ENCODE results near the gene CEP68.

The CEP68 gene

GRCh38 chr2:65072181-65072970, 16.2 kb downstream of the CEP68 start:
- H2AFZ ChIP-seq (ENCODE audit: low read depth), result no peak overlapping the region
- no peaks in the 10 kb centered on the region for H4K20me1 ChIP-seq (ENCODE audit: insufficient read depth)
- H3K27ac ChIP-seq, result no peak overlapping the region
- H3K4me1 ChIP-seq (ENCODE audit: low read depth, poor library complexity, severe bottlenecking), result peaks cover 6% of the 10 kb centered on the region
- H3K27me3 ChIP-seq (ENCODE audit: insufficient read depth, low read depth), result no peaks in the 10 kb centered on the region
- no peak overlapping the region for H3K9ac ChIP-seq
- no peak for TF ChIP-seq CTCF (conservative IDR thresholded peaks at IDR 0.05; ENCODE audit: low read depth, low read length)
- H3K4me3 ChIP-seq (IDR thresholded peaks at IDR 0.05; ENCODE audit: insufficient read depth, low read depth, low read length), result no peak overlapping the region
- no peaks in the 10 kb centered on the region for H3K79me2 ChIP-seq (ENCODE audit: insufficient read depth, low read depth)
- no peak overlapping the region for H3K4me2 ChIP-seq
- H3K36me3 ChIP-seq (ENCODE audit: insufficient read depth), result no peaks in the 10 kb centered on the region

DNA sequence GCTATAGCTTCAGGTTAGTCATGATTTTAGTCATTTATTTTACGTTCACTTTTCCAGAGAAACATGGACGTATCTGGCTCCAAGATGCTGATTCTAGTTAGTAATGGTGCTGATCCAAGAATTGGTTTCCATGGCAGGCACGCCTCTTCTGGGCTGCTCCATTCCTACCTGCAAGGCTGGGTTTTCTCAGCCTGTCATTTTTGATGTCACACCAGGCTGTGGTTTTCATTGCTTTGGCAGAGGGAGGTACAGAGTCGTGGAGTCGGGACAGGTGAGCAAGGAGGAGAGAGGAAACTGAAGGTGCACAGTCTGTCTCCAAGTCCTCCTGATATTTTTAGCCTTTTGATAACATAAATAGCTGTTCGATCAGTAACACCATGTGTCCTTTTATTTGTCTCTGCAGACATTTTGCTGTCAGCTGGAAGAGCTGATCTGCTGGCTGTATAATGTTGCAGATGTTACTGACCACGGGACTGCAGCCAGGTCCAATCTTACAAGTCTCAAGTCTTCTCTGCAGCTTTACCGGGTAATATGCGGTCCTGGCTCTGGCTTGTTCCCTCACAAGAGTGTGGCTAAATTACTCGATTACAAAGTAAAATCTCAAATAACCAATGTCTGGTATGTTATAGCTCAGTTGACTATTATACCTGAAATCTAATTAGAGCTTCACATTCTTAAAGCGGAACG, 17.8 kb downstream of the CEP68 start:
- Histone ChIP-seq H3K4me1 (ENCODE audit: low read depth, poor library complexity, severe bottlenecking) (no peaks in the 10 kb centered on the region), H3K79me2 (ENCODE audit: insufficient read depth, low read depth) (no peaks in the 10 kb centered on the region), H3K27ac (no peak overlapping the region), H2AFZ (ENCODE audit: low read depth) (no peak overlapping the region), H3K4me2 (no peak overlapping the region), H3K36me3 (ENCODE audit: insufficient read depth) (no peaks in the 10 kb centered on the region), H3K9ac (no peak overlapping the region), H4K20me1 (ENCODE audit: insufficient read depth) (no peaks in the 10 kb centered on the region), H3K4me3 (IDR thresholded peaks at IDR 0.05; ENCODE audit: insufficient read depth, low read depth, low read length) (no peak overlapping the region), H3K27me3 (ENCODE audit: insufficient read depth, low read depth) (no peaks in the 10 kb centered on the region)
- no peak for TF ChIP-seq CTCF (conservative IDR thresholded peaks at IDR 0.05; ENCODE audit: low read depth, low read length)

GRCh38 chr2:65075176-65075575, 19.0 kb downstream of the CEP68 start:
- Histone ChIP-seq H3K4me2 (no peak overlapping the region), H3K4me3 (IDR thresholded peaks at IDR 0.05; ENCODE audit: insufficient read depth, low read depth, low read length) (no peak overlapping the region)

More at GRCh38 chr2:65075176-65075575, 19.0 kb downstream of the CEP68 start:
- H4K20me1 ChIP-seq (ENCODE audit: insufficient read depth), result no peaks in the 10 kb centered on the region
- no peak overlapping the region for H2AFZ ChIP-seq (ENCODE audit: low read depth)
- no peaks in the 10 kb centered on the region for H3K36me3 ChIP-seq (ENCODE audit: insufficient read depth)
- no peak overlapping the region for H3K9ac ChIP-seq
- H3K27ac ChIP-seq, result no peak overlapping the region
- H3K79me2 ChIP-seq (ENCODE audit: insufficient read depth, low read depth), result no peaks in the 10 kb centered on the region
- TF ChIP-seq CTCF (conservative IDR thresholded peaks at IDR 0.05; ENCODE audit: low read depth, low read length), result no peak
- no peaks in the 10 kb centered on the region for H3K4me1 ChIP-seq (ENCODE audit: low read depth, poor library complexity, severe bottlenecking)
- no peaks in the 10 kb centered on the region for H3K27me3 ChIP-seq (ENCODE audit: insufficient read depth, low read depth)

Data from KMS-11 (cell line).